Measurements from ENCODE around the gene LAMP1. TPM values are rescaled to one million over a fixed set of nuclear protein-coding genes. Genes with fewer than 3 reads are reported as not detected.

LAMP1 gene
- total RNA-seq, 1 donor from 2014 or later, result 104 TPM

- intact Hi-C loops (cut with DNase I), result no loop called here
- DNase-seq (ENCODE audit: missing footprints) (no peak), ATAC-seq (no peak)
These were observed 51.6 kb downstream of the LAMP1 start for GRCh38 chr13:113348591-113348990.

- ATAC-seq, result no peak
- DNase-seq (ENCODE audit: missing footprints), result no peak
- intact Hi-C loops (cut with DNase I), result no loop called here
These were observed 52.0 kb downstream of the LAMP1 start for GRCh38 chr13:113349050-113349449.

GRCh38 chr13:113349491-113349890, 52.5 kb downstream of the LAMP1 start:
- DNase-seq (ENCODE audit: missing footprints) (no peak), ATAC-seq (no peak)
- intact Hi-C loops (cut with DNase I), result no loop called here

- intact Hi-C loops (cut with DNase I), result no loop called here
- DNase-seq (ENCODE audit: missing footprints) (no peak), ATAC-seq (peak; percentile 31)
These were observed 53.3 kb downstream of the LAMP1 start for GRCh38 chr13:113350065-113350937.

- intact Hi-C loops (cut with DNase I), result no loop called here
- DNase-seq (ENCODE audit: missing footprints), result no peak
- ATAC-seq, result no peak
These were observed 53.9 kb downstream of the LAMP1 start for GRCh38 chr13:113350938-113351335.

GRCh38 chr13:113351514-113352026, 54.5 kb downstream of the LAMP1 start:
- intact Hi-C loops (cut with DNase I), result no loop called here
- no peak for DNase-seq (ENCODE audit: missing footprints)
- peak; percentile 57 for ATAC-seq

DNA sequence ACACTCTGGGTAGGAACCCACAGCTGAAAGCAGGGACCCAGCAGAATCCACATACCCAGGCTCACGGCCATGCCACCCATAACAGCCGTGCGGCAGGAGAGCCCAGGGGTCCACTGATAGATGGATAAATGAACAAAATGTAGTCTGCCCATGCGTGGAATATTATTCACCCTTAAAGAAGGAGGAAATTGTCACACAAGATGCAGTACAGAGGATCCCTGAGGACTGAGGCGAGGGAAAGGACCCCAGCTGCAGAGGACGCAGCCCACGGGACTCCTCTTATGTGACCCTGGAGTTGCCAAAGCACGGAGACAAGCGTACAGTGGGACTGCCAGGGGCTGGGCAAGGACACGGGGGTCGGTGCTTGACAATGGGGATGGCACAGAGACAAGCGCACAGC, 56.2 kb downstream of the LAMP1 start:
- DNase-seq (ENCODE audit: missing footprints), result no peak
- intact Hi-C loops (cut with DNase I), result no loop called here
- no peak for ATAC-seq

- DNase-seq (ENCODE audit: missing footprints) (no peak), ATAC-seq (no peak)
- intact Hi-C loops (cut with DNase I), result no loop called here
These were observed 58.0 kb downstream of the LAMP1 start for GRCh38 chr13:113354831-113355610.

- no peak for DNase-seq (ENCODE audit: missing footprints)
- intact Hi-C loops (cut with DNase I), result no loop called here
- no peak for ATAC-seq
These were observed 58.6 kb downstream of the LAMP1 start for GRCh38 chr13:113355621-113356020.

- intact Hi-C loops (cut with DNase I), result no loop called here
- ATAC-seq, result no peak
These were observed 59.6 kb downstream of the LAMP1 start for GRCh38 chr13:113356596-113356995.

GRCh38 chr13:113357529-113357928, 60.5 kb downstream of the LAMP1 start:
- intact Hi-C loops (cut with DNase I), result no loop called here
- DNase-seq (ENCODE audit: missing footprints), result no peak
- no peak for ATAC-seq

More at GRCh38 chr13:113356596-113356995, 59.6 kb downstream of the LAMP1 start:
- no peak for DNase-seq (ENCODE audit: missing footprints)

- intact Hi-C loops (cut with DNase I), result no loop called here
- DNase-seq (ENCODE audit: missing footprints) (no peak), ATAC-seq (no peak)
These were observed 61.7 kb downstream of the LAMP1 start for GRCh38 chr13:113358653-113359190.

DNA sequence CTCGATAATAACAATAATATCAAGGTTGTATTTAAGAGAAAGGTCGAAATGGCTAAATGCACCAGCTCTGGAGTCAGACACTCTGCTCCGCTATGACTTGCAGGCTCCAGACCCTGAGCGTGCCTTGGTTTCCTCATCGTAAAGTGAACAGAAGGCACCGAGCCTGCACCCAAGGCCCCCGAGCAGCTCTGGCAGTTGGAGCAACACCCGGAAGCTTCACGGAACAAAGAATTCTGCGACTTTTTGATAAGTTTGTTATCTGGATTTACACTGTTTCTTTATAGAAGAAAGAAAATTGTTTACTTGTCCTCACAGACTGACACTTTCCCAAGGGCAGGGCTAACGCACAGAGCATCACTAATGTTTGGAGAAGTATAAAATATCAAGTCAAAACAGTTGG, 62.5 kb downstream of the LAMP1 start:
- no peak for DNase-seq (ENCODE audit: missing footprints)
- intact Hi-C loops (cut with DNase I), result no loop called here
- ATAC-seq, result no peak

DNA sequence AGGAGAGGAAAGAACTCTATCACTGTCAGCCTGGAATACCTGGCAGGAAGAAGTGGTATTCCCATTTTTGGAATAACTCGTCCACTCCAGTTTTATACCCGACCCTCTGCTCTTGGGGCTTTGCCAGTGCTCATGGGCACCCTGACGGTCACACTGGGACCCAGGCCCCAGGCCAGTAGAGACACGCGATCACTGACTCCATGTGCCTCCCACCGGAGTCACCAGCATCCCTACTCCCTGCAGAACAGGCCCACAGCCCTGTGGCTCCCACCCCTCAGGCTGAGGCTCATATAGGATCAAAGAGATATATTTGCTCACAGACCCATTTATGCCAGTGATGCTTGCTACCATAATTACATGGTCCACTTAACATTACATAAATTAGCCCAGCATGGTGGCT, 63.4 kb downstream of the LAMP1 start:
- DNase-seq (ENCODE audit: missing footprints) (no peak), ATAC-seq (no peak)
- intact Hi-C loops (cut with DNase I), result no loop called here

DNA sequence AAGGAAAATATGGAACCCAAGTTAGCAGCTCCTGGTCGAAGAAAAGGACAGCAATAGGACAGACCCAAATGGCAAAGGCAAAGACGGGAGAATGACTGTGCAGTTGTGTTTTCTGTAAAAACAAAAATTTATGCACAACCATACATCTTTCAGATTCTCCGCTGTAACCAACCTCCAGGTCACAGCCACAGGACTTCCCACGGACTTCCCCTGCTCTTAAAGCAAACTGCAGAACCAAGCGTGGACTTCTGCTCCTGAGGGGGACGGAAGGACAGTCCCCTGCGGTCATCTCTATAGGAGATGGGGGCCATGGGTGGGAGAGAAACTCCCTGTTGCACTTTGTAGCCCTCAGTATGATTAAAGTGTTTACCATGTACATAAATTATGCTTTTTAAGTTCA, 64.4 kb downstream of the LAMP1 start:
- no peak for DNase-seq (ENCODE audit: missing footprints)
- ATAC-seq, result no peak
- intact Hi-C loops (cut with DNase I), result no loop called here

GRCh38 chr13:113364311-113364889, 67.4 kb downstream of the LAMP1 start:
- ATAC-seq (peak; percentile 32), DNase-seq (ENCODE audit: missing footprints) (no peak)
- intact Hi-C loops (cut with DNase I), result no loop called here

DNA sequence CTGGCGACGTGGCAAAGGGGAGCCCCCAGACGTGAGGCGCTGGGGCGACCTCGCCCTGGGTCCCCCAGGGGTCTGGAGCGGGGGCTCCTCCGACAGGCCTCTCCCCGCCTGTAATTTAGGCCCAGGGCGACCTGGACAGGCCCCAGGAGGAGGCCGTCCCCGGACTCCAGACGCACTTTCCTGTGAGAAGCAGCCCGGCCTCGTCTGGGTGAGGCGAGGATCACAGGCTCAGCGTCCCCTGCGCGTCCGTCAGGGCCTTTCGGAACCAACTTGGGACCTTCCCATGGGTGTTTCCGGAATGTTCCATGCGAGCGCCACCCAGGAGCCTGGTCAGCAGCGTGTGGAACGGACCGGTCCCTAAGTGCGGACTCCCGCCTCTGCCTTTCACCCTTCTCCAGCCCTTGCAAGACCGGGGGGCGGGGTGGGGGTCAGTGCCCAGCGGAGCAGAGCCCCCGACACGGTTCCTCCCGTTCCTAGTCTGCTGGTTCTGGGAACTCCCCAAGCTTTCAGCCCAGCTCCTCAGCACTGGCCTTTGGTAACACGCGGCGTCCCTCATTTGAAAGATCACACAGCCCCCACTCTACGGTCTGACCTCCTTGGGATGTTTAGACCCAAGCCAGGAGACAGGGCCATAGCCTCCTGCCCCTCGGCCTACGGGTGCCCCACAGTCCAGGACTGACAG, 68.0 kb downstream of the LAMP1 start:
- ATAC-seq, result no peak
- DNase-seq (ENCODE audit: missing footprints), result no peak
- intact Hi-C loops (cut with DNase I), result no loop called here

DNA sequence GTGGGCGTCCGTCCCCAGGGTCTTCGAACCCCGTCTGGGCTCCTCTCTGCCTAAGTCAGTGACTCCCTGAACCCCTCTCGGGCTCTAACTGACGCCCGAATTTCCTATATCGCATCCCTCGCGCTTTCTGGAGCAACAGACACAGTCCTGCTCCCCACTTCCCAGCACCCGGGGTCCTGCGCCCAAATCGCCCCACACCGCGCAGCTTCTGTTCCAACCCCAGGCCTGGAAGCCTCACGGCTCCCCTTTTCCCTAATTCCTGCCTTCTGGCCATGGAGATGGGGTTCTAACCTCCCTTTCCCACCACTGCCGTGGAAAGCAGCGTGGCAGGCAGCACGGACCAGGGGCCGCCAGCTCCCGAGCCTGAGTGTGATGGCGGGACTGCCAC, 68.5 kb downstream of the LAMP1 start:
- no peak for DNase-seq (ENCODE audit: missing footprints)
- ATAC-seq, result no peak
- intact Hi-C loops (cut with DNase I), result no loop called here

All from Right ventricle myocardium inferior (tissue), 1 donor.